H1 (cell line): ENCODE data around the gene KCNQ1OT1. TPM values are rescaled to one million over a fixed set of nuclear protein-coding genes. Genes with fewer than 3 reads are reported as not detected.

Experiments used
- BRCA1 ChIP-seq: IDR thresholded peaks from 2 replicates; pipeline ENCODE4 v1.6.1; 2012; ENCODE audit warnings: low read depth, low read length, improper control_type of control experiment
- JUND ChIP-seq: IDR thresholded peaks from 2 replicates; pipeline ENCODE4 v1.6.1; 2011; ENCODE audit warnings: mild to moderate bottlenecking, improper control_type of control experiment, low read length
- POU5F1 ChIP-seq: IDR thresholded peaks from 2 replicates; pipeline ENCODE4 v1.6.1; 2011; ENCODE audit warnings: low read depth, mild to moderate bottlenecking, low read length, moderate library complexity
- RXRA ChIP-seq: IDR thresholded peaks from 2 replicates; pipeline ENCODE4 v1.6.1; 2011; ENCODE audit warnings: low read depth, mild to moderate bottlenecking, low read length, moderate library complexity; ENCODE audit not compliant: insufficient read depth
- SAP30 ChIP-seq: fragments of 300-600 bp; sonication (generic); IDR thresholded peaks from 2 replicates; pipeline ENCODE4 v1.7.1; 2012; ENCODE audit warnings: low read length, moderate library complexity, mild to moderate bottlenecking, inconsistent platforms; ENCODE audit not compliant: insufficient read depth, insufficient replicate concordance
- polyA plus RNA-seq, 7 experiments: library from polyadenylated mRNA; depleted of rRNA in 3 of 7; stranded (reverse) in 5 of 7; unstranded in 2 of 7; fragments of >200 nt in 5 of 7; fragments of 200-250 nt in 2 of 7; gene quantifications; 1 replicate in 5 of 7; 2 replicates in 1 of 7; 4 replicates in 1 of 7; pipeline versions ENCODE4 v1.2.1 to v1.2.3, GENCODE V29; 2011 to 2013; ENCODE audit warnings: missing spikeins in 2 of 7, mixed read lengths in 2 of 7
- total RNA-seq: library from RNA; stranded (reverse); fragmentation: NEBNext Ultra II Directional; extraction: Animal tissue kit (Norgen Biotek cat#: 25700); gene quantifications from 2 replicates; pipeline ENCODE4 v1.2.1, GENCODE V29; 2021
- TF ChIP-seq, protein P1 (sequence below), 3 experiments: IDR thresholded peaks; 1 replicate in 2 of 3; 2 replicates in 1 of 3; pipeline versions ENCODE4 v1.5.1 to v1.6.1; 2011; ENCODE audit warnings: low read length in 3 of 3, mild to moderate bottlenecking in 3 of 3, inconsistent platforms in 2 of 3, low read depth in 1 of 3, moderate library complexity in 1 of 3; ENCODE audit not compliant: insufficient read depth in 1 of 3; ENCODE audit errors: control extremely low read depth in 1 of 3
- TF ChIP-seq, protein P2 (sequence below): IDR thresholded peaks from 2 replicates; pipeline ENCODE4 v1.6.1; 2012; ENCODE audit warnings: low read length, inconsistent platforms

KCNQ1OT1 gene
- total and polyA plus RNA-seq, 2 of the 8 experiments (the other 6 are each of a cell fraction or from before 2014, with no cell fraction given): 0.21 to 1.2 TPM

DNA sequence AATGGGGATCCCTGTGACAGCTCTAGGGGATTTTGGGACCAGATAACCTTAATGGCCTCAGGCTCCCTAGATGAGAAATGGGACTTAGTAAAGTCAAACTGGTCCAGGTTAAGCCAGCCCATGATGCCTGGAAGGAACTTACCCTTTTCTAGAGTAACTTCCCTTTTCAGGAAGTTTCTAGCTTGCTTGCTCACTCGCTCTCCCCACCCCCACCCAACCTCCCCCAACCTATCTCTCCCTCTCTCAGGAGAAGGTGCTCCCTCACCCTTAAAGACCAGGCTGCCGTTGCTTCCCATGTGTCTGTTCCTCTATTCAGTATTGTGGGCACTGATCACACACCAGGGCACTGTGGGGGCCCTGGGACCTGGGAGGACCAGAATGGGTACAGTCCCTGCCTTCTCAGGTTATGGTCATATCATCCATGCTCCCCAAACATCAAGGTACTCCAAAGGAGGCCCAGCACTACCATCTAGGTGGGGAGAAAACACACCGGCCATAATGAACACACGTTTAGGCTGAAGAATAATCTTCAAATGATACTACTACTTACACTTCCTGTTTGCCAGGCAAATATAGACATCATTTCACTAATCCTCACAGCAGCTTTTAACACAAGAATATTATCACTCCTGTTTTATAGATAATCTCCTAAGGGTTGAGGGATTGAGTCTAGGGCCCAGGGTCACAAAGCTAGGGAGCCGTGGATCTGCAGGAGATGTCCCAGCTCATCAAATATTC lies 18.2 kb downstream of the KCNQ1OT1 start (continued):
- TF ChIP-seq SAP30: no peak
- no peak for TF ChIP-seq POU5F1
- no peak for TF ChIP-seq JUND
- TF ChIP-seq, protein P1, sequence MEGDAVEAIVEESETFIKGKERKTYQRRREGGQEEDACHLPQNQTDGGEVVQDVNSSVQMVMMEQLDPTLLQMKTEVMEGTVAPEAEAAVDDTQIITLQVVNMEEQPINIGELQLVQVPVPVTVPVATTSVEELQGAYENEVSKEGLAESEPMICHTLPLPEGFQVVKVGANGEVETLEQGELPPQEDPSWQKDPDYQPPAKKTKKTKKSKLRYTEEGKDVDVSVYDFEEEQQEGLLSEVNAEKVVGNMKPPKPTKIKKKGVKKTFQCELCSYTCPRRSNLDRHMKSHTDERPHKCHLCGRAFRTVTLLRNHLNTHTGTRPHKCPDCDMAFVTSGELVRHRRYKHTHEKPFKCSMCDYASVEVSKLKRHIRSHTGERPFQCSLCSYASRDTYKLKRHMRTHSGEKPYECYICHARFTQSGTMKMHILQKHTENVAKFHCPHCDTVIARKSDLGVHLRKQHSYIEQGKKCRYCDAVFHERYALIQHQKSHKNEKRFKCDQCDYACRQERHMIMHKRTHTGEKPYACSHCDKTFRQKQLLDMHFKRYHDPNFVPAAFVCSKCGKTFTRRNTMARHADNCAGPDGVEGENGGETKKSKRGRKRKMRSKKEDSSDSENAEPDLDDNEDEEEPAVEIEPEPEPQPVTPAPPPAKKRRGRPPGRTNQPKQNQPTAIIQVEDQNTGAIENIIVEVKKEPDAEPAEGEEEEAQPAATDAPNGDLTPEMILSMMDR (IDR thresholded peaks at IDR 0.05; ENCODE audit: control extremely low read depth in 1 of 3, insufficient read depth in 1 of 3, low read depth in 1 of 3, low read length in 3 of 3): no peak
- TF ChIP-seq BRCA1: no peak
- no peak for TF ChIP-seq RXRA
- TF ChIP-seq, protein P2, sequence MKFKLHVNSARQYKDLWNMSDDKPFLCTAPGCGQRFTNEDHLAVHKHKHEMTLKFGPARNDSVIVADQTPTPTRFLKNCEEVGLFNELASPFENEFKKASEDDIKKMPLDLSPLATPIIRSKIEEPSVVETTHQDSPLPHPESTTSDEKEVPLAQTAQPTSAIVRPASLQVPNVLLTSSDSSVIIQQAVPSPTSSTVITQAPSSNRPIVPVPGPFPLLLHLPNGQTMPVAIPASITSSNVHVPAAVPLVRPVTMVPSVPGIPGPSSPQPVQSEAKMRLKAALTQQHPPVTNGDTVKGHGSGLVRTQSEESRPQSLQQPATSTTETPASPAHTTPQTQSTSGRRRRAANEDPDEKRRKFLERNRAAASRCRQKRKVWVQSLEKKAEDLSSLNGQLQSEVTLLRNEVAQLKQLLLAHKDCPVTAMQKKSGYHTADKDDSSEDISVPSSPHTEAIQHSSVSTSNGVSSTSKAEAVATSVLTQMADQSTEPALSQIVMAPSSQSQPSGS: no peak
